Measurements from ENCODE around the gene RWDD3. TPM values are rescaled to one million over a fixed set of nuclear protein-coding genes. Genes with fewer than 3 reads are reported as not detected.

RWDD3 gene
- total RNA-seq, 2 experiments from 2014 or later: 11.7 to 13.8 TPM

GRCh38 chr1:95278173-95279006 is 44.4 kb downstream of the RWDD3 start:
- DNase-seq (no peak), ATAC-seq (no peak)
- no peak overlapping the region for H3K27ac Mint-ChIP-seq
- no peaks in the 10 kb centered on the region for H3K4me1 Mint-ChIP-seq
- no peak overlapping the region for H3K4me3 Mint-ChIP-seq
- CTCF ChIA-PET: no interaction called here
- H3K9me3 Mint-ChIP-seq (ENCODE audit: low read depth): no peaks in the 10 kb centered on the region
- H3K36me3 Mint-ChIP-seq: no peaks in the 10 kb centered on the region
- H3K27me3 Mint-ChIP-seq: peaks cover 2% of the 10 kb centered on the region

- Mint-ChIP-seq H3K9me3 (ENCODE audit: low read depth) (no peaks in the 10 kb centered on the region), H3K27ac (no peak overlapping the region), H3K4me3 (no peak overlapping the region), H3K36me3 (no peaks in the 10 kb centered on the region), H3K27me3 (peaks cover 3% of the 10 kb centered on the region), H3K4me1 (no peaks in the 10 kb centered on the region)
- ATAC-seq (no peak), DNase-seq (no peak)
- CTCF ChIA-PET: no interaction called here
Measured at GRCh38 chr1:95281781-95282517, 47.9 kb downstream of the RWDD3 start.

DNA sequence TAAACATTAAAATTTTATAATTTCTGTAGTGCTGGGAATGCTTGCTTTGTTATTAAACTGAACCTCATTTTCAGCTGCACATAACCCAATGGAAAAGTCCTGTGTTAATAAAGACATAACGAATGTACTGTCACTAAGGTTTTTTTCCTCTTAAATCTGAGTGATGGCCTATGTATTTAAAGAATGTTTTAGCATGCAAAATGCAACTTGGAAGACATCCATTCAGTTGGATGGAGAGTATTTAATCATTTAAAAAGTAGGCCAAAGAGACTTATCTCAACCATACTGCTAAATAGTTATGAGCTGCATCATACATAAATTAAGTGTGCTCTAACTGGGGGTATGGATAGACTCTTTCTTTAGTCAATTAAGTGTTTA is 48.5 kb downstream of the RWDD3 start:
- no peak overlapping the region for H3K27ac Mint-ChIP-seq
- CTCF ChIA-PET: no interaction called here
- peaks cover 3% of the 10 kb centered on the region for H3K27me3 Mint-ChIP-seq
- no peaks in the 10 kb centered on the region for H3K36me3 Mint-ChIP-seq
- H3K4me1 Mint-ChIP-seq: no peaks in the 10 kb centered on the region
- DNase-seq: no peak
- no peak for ATAC-seq
- no peak overlapping the region for H3K4me3 Mint-ChIP-seq
- H3K9me3 Mint-ChIP-seq (ENCODE audit: low read depth): no peaks in the 10 kb centered on the region

DNA sequence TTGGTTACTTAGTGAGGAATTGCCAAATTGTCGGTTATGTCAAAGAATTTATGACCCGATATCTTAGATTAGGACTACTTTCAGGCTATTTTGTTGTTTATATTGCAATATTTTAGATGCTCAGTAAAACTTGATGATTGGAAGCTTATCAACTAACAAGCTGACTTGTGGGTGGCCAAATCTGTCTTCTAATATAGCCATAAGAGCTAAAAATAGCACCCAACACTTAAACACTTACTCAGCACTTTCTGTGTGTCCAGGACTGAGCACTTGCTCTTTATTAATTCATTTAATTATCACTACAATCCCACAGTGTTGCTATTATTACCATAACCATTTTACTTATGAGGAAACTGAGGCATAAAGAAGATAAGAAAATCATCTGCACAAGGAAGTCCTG is 50.4 kb downstream of the RWDD3 start:
- Mint-ChIP-seq H3K27ac (no peak overlapping the region), H3K9me3 (ENCODE audit: low read depth) (no peaks in the 10 kb centered on the region), H3K4me1 (no peaks in the 10 kb centered on the region), H3K36me3 (no peaks in the 10 kb centered on the region), H3K4me3 (no peak overlapping the region), H3K27me3 (peaks cover 3% of the 10 kb centered on the region)
- DNase-seq (no peak), ATAC-seq (no peak)
- CTCF ChIA-PET: no interaction called here

- Mint-ChIP-seq H3K27me3 (peaks cover 3% of the 10 kb centered on the region), H3K9me3 (ENCODE audit: low read depth) (no peaks in the 10 kb centered on the region), H3K4me3 (no peak overlapping the region), H3K4me1 (no peaks in the 10 kb centered on the region), H3K36me3 (no peaks in the 10 kb centered on the region), H3K27ac (no peak overlapping the region)
- CTCF ChIA-PET: no interaction called here
- DNase-seq (no peak), ATAC-seq (no peak)
Measured at GRCh38 chr1:95286479-95286878, 52.5 kb downstream of the RWDD3 start.

- no peak for DNase-seq
- H3K36me3 Mint-ChIP-seq: no peaks in the 10 kb centered on the region
- H3K27me3 Mint-ChIP-seq: peaks cover 3% of the 10 kb centered on the region
- ATAC-seq: no peak
- CTCF ChIA-PET: no interaction called here
- H3K4me3 Mint-ChIP-seq: no peak overlapping the region
- H3K4me1 Mint-ChIP-seq: no peaks in the 10 kb centered on the region
- H3K27ac Mint-ChIP-seq: no peak overlapping the region
- H3K9me3 Mint-ChIP-seq (ENCODE audit: low read depth): no peaks in the 10 kb centered on the region
Measured at GRCh38 chr1:95287081-95287480, 53.1 kb downstream of the RWDD3 start.

GRCh38 chr1:95287825-95288224 is 53.8 kb downstream of the RWDD3 start:
- ATAC-seq (no peak), DNase-seq (no peak)
- peaks cover 3% of the 10 kb centered on the region for H3K27me3 Mint-ChIP-seq
- no peaks in the 10 kb centered on the region for H3K36me3 Mint-ChIP-seq
- CTCF ChIA-PET: no interaction called here
- no peaks in the 10 kb centered on the region for H3K4me1 Mint-ChIP-seq
- H3K9me3 Mint-ChIP-seq (ENCODE audit: low read depth): no peaks in the 10 kb centered on the region
- no peak overlapping the region for H3K27ac Mint-ChIP-seq
- H3K4me3 Mint-ChIP-seq: no peak overlapping the region

Other genes starting within 250 kb of the RWDD3 start
- gene ALG14, start 161.3 kb upstream of the RWDD3 start, total RNA-seq: 1 to 10 TPM; 2.6 to 2.8 TPM
- gene TLCD4, start 116.9 kb upstream of the RWDD3 start, total RNA-seq: not detected

All from activated CD8-positive, alpha-beta memory T cell treated with anti-CD3 and anti-CD28 coated beads, Interleukin-2, amount 10 ng/mL, durations not matched to agents 7 days and 5 days (primary cell).